ENCODE results near the gene SLC25A45.
A peak's percentile ranks its signal among the peaks of the same experiment; 100 is the strongest.

SLC25A45 gene

GRCh38 chr11:65386307-65387140 is 4.1 kb upstream of the SLC25A45 start, which contains the start of gene FRMD8:
FRMD8 (plus strand) TSS chr11:65386637; CDS start chr11:65387037, 400 bp downstream.
- Histone ChIP-seq H3K4me3 (ENCODE audit: low read length in 2 of 2) (peak within 1 kb of the TSS; percentile 85 to 86), H3K27ac (ENCODE audit: low read depth in 2 of 2, low read length in 2 of 2) (peak within 1 kb of the TSS; percentile 89 to 100), H3K36me3 (ENCODE audit: control insufficient read depth in 2 of 2, insufficient read depth in 2 of 2, low read length in 2 of 2) (peaks cover 0 to 8% of the 10 kb centered on the region in 2 donors), H3K4me1 (ENCODE audit: control insufficient read depth in 2 of 2, insufficient read depth in 2 of 2, low read length in 2 of 2) (peaks cover 42 to 59% of the 10 kb centered on the region in 2 donors), H3K9me3 (ENCODE audit: control insufficient read depth in 2 of 2, low read length in 2 of 2) (no peaks in the 10 kb centered on the region), H3K9ac (ENCODE audit: low read depth in 1 of 2, low read length in 2 of 2) (peak within 1 kb of the TSS; percentile 90 to 98), H3K27me3 (ENCODE audit: control insufficient read depth in 2 of 2, insufficient read depth in 2 of 2, low read length in 2 of 2) (no peaks in the 10 kb centered on the region)

GRCh38 chr11:65384301-65384889 is 1.9 kb upstream of the SLC25A45 start:
- no peak overlapping the region for H3K9ac ChIP-seq (ENCODE audit: low read depth in 1 of 2, low read length in 2 of 2)
- H3K4me3 ChIP-seq (ENCODE audit: low read length in 2 of 2), result no peak overlapping the region
- no peaks in the 10 kb centered on the region for H3K27me3 ChIP-seq (ENCODE audit: control insufficient read depth in 2 of 2, insufficient read depth in 2 of 2, low read length in 2 of 2)
- peak overlapping the region; percentile 38 to 100 for H3K27ac ChIP-seq (ENCODE audit: low read depth in 2 of 2, low read length in 2 of 2)
- H3K4me1 ChIP-seq (ENCODE audit: control insufficient read depth in 2 of 2, insufficient read depth in 2 of 2, low read length in 2 of 2), result peaks cover 47 to 58% of the 10 kb centered on the region in 2 donors
- no peaks in the 10 kb centered on the region for H3K9me3 ChIP-seq (ENCODE audit: control insufficient read depth in 2 of 2, low read length in 2 of 2)
- H3K36me3 ChIP-seq (ENCODE audit: control insufficient read depth in 2 of 2, insufficient read depth in 2 of 2, low read length in 2 of 2), result peaks cover 0 to 8% of the 10 kb centered on the region in 2 donors

- peaks cover 0 to 1% of the 10 kb centered on the region in 2 donors for H3K36me3 ChIP-seq (ENCODE audit: control insufficient read depth in 2 of 2, insufficient read depth in 2 of 2, low read length in 2 of 2)
- no peaks in the 10 kb centered on the region for H3K27me3 ChIP-seq (ENCODE audit: control insufficient read depth in 2 of 2, insufficient read depth in 2 of 2, low read length in 2 of 2)
- peaks cover 47 to 55% of the 10 kb centered on the region in 2 donors for H3K4me1 ChIP-seq (ENCODE audit: control insufficient read depth in 2 of 2, insufficient read depth in 2 of 2, low read length in 2 of 2)
- peak overlapping the region; percentile 38 to 100 for H3K27ac ChIP-seq (ENCODE audit: low read depth in 2 of 2, low read length in 2 of 2)
- no peak overlapping the region for H3K9ac ChIP-seq (ENCODE audit: low read depth in 1 of 2, low read length in 2 of 2)
- H3K9me3 ChIP-seq (ENCODE audit: control insufficient read depth in 2 of 2, low read length in 2 of 2), result no peaks in the 10 kb centered on the region
- no peak overlapping the region for H3K4me3 ChIP-seq (ENCODE audit: low read length in 2 of 2)
Observed at GRCh38 chr11:65383778-65384177, 1.3 kb upstream of the SLC25A45 start.

GRCh38 chr11:65382804-65383368 is 440 bp upstream of the SLC25A45 start:
- no peaks in the 10 kb centered on the region for H3K9me3 ChIP-seq (ENCODE audit: control insufficient read depth in 2 of 2, low read length in 2 of 2)
- peak overlapping the region; percentile 59 to 77 for H3K4me3 ChIP-seq (ENCODE audit: low read length in 2 of 2)
- peak overlapping the region; percentile 99 to 100 for H3K27ac ChIP-seq (ENCODE audit: low read depth in 2 of 2, low read length in 2 of 2)
- peaks cover 46 to 49% of the 10 kb centered on the region in 2 donors for H3K4me1 ChIP-seq (ENCODE audit: control insufficient read depth in 2 of 2, insufficient read depth in 2 of 2, low read length in 2 of 2)
- H3K9ac ChIP-seq (ENCODE audit: low read depth in 1 of 2, low read length in 2 of 2), result peak overlapping the region; percentile 90 to 94
- H3K27me3 ChIP-seq (ENCODE audit: control insufficient read depth in 2 of 2, insufficient read depth in 2 of 2, low read length in 2 of 2), result no peaks in the 10 kb centered on the region
- no peaks in the 10 kb centered on the region for H3K36me3 ChIP-seq (ENCODE audit: control insufficient read depth in 2 of 2, insufficient read depth in 2 of 2, low read length in 2 of 2)

- peak overlapping the region; percentile 90 to 94 for H3K9ac ChIP-seq (ENCODE audit: low read depth in 1 of 2, low read length in 2 of 2)
- peaks cover 39 to 43% of the 10 kb centered on the region in 2 donors for H3K4me1 ChIP-seq (ENCODE audit: control insufficient read depth in 2 of 2, insufficient read depth in 2 of 2, low read length in 2 of 2)
- no peaks in the 10 kb centered on the region for H3K9me3 ChIP-seq (ENCODE audit: control insufficient read depth in 2 of 2, low read length in 2 of 2)
- no peaks in the 10 kb centered on the region for H3K27me3 ChIP-seq (ENCODE audit: control insufficient read depth in 2 of 2, insufficient read depth in 2 of 2, low read length in 2 of 2)
- peak overlapping the region; percentile 59 to 77 for H3K4me3 ChIP-seq (ENCODE audit: low read length in 2 of 2)
- H3K36me3 ChIP-seq (ENCODE audit: control insufficient read depth in 2 of 2, insufficient read depth in 2 of 2, low read length in 2 of 2), result no peaks in the 10 kb centered on the region
- H3K27ac ChIP-seq (ENCODE audit: low read depth in 2 of 2, low read length in 2 of 2), result peak overlapping the region; percentile 99 to 100
Observed at GRCh38 chr11:65381716-65382032, 772 bp downstream of the SLC25A45 start.

- peaks cover 35 to 39% of the 10 kb centered on the region in 2 donors for H3K4me1 ChIP-seq (ENCODE audit: control insufficient read depth in 2 of 2, insufficient read depth in 2 of 2, low read length in 2 of 2)
- peak overlapping the region; percentile 8 to 62 for H3K9ac ChIP-seq (ENCODE audit: low read depth in 1 of 2, low read length in 2 of 2)
Observed at GRCh38 chr11:65380460-65381119, 1.9 kb downstream of the SLC25A45 start.

GRCh38 chr11:65379698-65380459 is 2.6 kb downstream of the SLC25A45 start:
- H3K36me3 ChIP-seq (ENCODE audit: control insufficient read depth in 2 of 2, insufficient read depth in 2 of 2, low read length in 2 of 2), result no peaks in the 10 kb centered on the region
- H3K27ac ChIP-seq (ENCODE audit: low read depth in 2 of 2, low read length in 2 of 2), result no peak overlapping the region
- no peaks in the 10 kb centered on the region for H3K27me3 ChIP-seq (ENCODE audit: control insufficient read depth in 2 of 2, insufficient read depth in 2 of 2, low read length in 2 of 2)
- H3K4me3 ChIP-seq (ENCODE audit: low read length in 2 of 2), result no peak overlapping the region
- no peak overlapping the region for H3K9ac ChIP-seq (ENCODE audit: low read depth in 1 of 2, low read length in 2 of 2)
- H3K9me3 ChIP-seq (ENCODE audit: control insufficient read depth in 2 of 2, low read length in 2 of 2), result no peaks in the 10 kb centered on the region
- peaks cover 33 to 43% of the 10 kb centered on the region in 2 donors for H3K4me1 ChIP-seq (ENCODE audit: control insufficient read depth in 2 of 2, insufficient read depth in 2 of 2, low read length in 2 of 2)

More at GRCh38 chr11:65380460-65381119, 1.9 kb downstream of the SLC25A45 start:
- Histone ChIP-seq H3K36me3 (ENCODE audit: control insufficient read depth in 2 of 2, insufficient read depth in 2 of 2, low read length in 2 of 2) (no peaks in the 10 kb centered on the region), H3K27ac (ENCODE audit: low read depth in 2 of 2, low read length in 2 of 2) (peak overlapping the region; percentile 99 to 100), H3K9me3 (ENCODE audit: control insufficient read depth in 2 of 2, low read length in 2 of 2) (no peaks in the 10 kb centered on the region), H3K27me3 (ENCODE audit: control insufficient read depth in 2 of 2, insufficient read depth in 2 of 2, low read length in 2 of 2) (no peaks in the 10 kb centered on the region), H3K4me3 (ENCODE audit: low read length in 2 of 2) (peak overlapping the region in 1 of 2 donors; percentile 13)

- H3K4me1 ChIP-seq (ENCODE audit: control insufficient read depth in 2 of 2, insufficient read depth in 2 of 2, low read length in 2 of 2), result peaks cover 27 to 41% of the 10 kb centered on the region in 2 donors
- H3K9me3 ChIP-seq (ENCODE audit: control insufficient read depth in 2 of 2, low read length in 2 of 2), result no peaks in the 10 kb centered on the region
- H3K36me3 ChIP-seq (ENCODE audit: control insufficient read depth in 2 of 2, insufficient read depth in 2 of 2, low read length in 2 of 2), result no peaks in the 10 kb centered on the region
- H3K27ac ChIP-seq (ENCODE audit: low read depth in 2 of 2, low read length in 2 of 2), result no peak overlapping the region
- no peaks in the 10 kb centered on the region for H3K27me3 ChIP-seq (ENCODE audit: control insufficient read depth in 2 of 2, insufficient read depth in 2 of 2, low read length in 2 of 2)
- no peak overlapping the region for H3K9ac ChIP-seq (ENCODE audit: low read depth in 1 of 2, low read length in 2 of 2)
- H3K4me3 ChIP-seq (ENCODE audit: low read length in 2 of 2), result no peak overlapping the region
Observed at GRCh38 chr11:65378928-65379638, 3.4 kb downstream of the SLC25A45 start.
